Measurements from ENCODE around the gene TSSK6.

The TSSK6 gene

GRCh38 chr19:19507354-19507753 is 8.0 kb downstream of the TSSK6 start:
- no peak for DNase-seq (ENCODE audit: low read depth in 2 of 2, low spot score in 1 of 2)

GRCh38 chr19:19506592-19506991 is 8.8 kb downstream of the TSSK6 start:
- DNase-seq (ENCODE audit: low read depth in 2 of 2, low spot score in 1 of 2), result no peak

GRCh38 chr19:19505669-19506326 is 9.6 kb downstream of the TSSK6 start:
- DNase-seq (ENCODE audit: low read depth in 2 of 2, low spot score in 1 of 2), result no peak

- DNase-seq (ENCODE audit: low read depth in 2 of 2, low spot score in 1 of 2), result no peak
These were observed 10.3 kb downstream of the TSSK6 start for GRCh38 chr19:19504754-19505668.

- DNase-seq (ENCODE audit: low read depth in 2 of 2, low spot score in 1 of 2), result no peak
These were observed 12.3 kb downstream of the TSSK6 start for GRCh38 chr19:19502808-19503602.

- DNase-seq (ENCODE audit: low read depth in 2 of 2, low spot score in 1 of 2), result no peak
These were observed 13.1 kb downstream of the TSSK6 start for GRCh38 chr19:19502281-19502680.

- DNase-seq (ENCODE audit: low read depth in 2 of 2, low spot score in 1 of 2), result no peak
These were observed 13.6 kb downstream of the TSSK6 start for GRCh38 chr19:19501798-19502197.

GRCh38 chr19:19500975-19501644 is 14.2 kb downstream of the TSSK6 start:
- DNase-seq (ENCODE audit: low read depth in 2 of 2, low spot score in 1 of 2), result no peak

- DNase-seq (ENCODE audit: low read depth in 2 of 2, low spot score in 1 of 2), result no peak
These were observed 15.9 kb downstream of the TSSK6 start for GRCh38 chr19:19499272-19499995.

- DNase-seq (ENCODE audit: low read depth in 2 of 2, low spot score in 1 of 2), result no peak
These were observed 16.9 kb downstream of the TSSK6 start for GRCh38 chr19:19498255-19498991.

- no peak for DNase-seq (ENCODE audit: low read depth in 2 of 2, low spot score in 1 of 2)
These were observed 19.4 kb downstream of the TSSK6 start for GRCh38 chr19:19495614-19496603.

GRCh38 chr19:19493841-19494546 is 21.4 kb downstream of the TSSK6 start:
- DNase-seq (ENCODE audit: low read depth in 2 of 2, low spot score in 1 of 2), result no peak

- DNase-seq (ENCODE audit: low read depth in 2 of 2, low spot score in 1 of 2), result no peak
These were observed 23.2 kb downstream of the TSSK6 start for GRCh38 chr19:19492026-19492610.

GRCh38 chr19:19491321-19492025 is 23.9 kb downstream of the TSSK6 start:
- DNase-seq (ENCODE audit: low read depth in 2 of 2, low spot score in 1 of 2), result no peak

- DNase-seq (ENCODE audit: low read depth in 2 of 2, low spot score in 1 of 2), result peak; percentile 52 to 67
These were observed 25.0 kb downstream of the TSSK6 start for GRCh38 chr19:19490214-19490968.

- no peak for DNase-seq (ENCODE audit: low read depth in 2 of 2, low spot score in 1 of 2)
These were observed 25.5 kb downstream of the TSSK6 start for GRCh38 chr19:19489804-19490204.

Measured in stimulated activated CD8-positive, alpha-beta memory T cell treated with anti-CD3 and anti-CD28 coated beads, Interleukin-4, amount 100 ng/mL, for 1 hour (primary cell).